Gastroesophageal sphincter (tissue), 3 donors: ENCODE measurements around the gene MPI.

ENCODE experiments used
- POLR2A ChIP-seq, 2 donors: fragments of 450-650 bp; IDR thresholded peaks; one replicate each; pipeline ENCODE4 v1.6.1; 2017; ENCODE audit warnings: antibody characterized with exemption in 2 of 2, mild to moderate bottlenecking in 2 of 2, moderate library complexity in 1 of 2
- POLR2AphosphoS5 ChIP-seq: sonication (generic); formaldehyde crosslinking; IDR thresholded peaks from one replicate; pipeline ENCODE4 v1.6.1; 2017; ENCODE audit warnings: antibody characterized with exemption
- TF ChIP-seq, protein P1 (sequence below), 4 experiments: fragments of 200-600 bp in 2 of 4; fragments of 450-650 bp in 2 of 4; sonication (generic) in 1 of 4; IDR thresholded peaks; one replicate each; pipeline ENCODE4 v1.5.1; 2017 to 2019; ENCODE audit warnings: antibody characterized with exemption in 4 of 4, mild to moderate bottlenecking in 2 of 4, moderate library complexity in 2 of 4

DNA sequence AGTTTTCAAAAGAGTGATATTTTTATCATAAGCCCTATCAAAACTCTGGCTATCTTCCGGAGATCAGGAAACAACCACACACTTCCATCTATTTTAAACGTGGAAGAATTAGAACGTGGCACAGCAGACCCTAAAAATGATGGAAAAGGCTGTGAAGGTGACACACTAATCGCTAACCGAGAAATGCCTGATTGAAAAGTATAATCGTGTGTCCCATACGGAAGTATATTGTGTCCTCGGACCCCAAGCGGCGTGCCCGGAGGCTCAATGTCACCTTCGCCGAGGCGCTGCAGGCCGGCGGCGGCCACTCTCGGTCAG is 47.4 kb downstream of the MPI start:
- TF ChIP-seq POLR2A (IDR thresholded peaks at IDR 0.05) (no peak), POLR2AphosphoS5 (no peak)
- TF ChIP-seq, protein P1, sequence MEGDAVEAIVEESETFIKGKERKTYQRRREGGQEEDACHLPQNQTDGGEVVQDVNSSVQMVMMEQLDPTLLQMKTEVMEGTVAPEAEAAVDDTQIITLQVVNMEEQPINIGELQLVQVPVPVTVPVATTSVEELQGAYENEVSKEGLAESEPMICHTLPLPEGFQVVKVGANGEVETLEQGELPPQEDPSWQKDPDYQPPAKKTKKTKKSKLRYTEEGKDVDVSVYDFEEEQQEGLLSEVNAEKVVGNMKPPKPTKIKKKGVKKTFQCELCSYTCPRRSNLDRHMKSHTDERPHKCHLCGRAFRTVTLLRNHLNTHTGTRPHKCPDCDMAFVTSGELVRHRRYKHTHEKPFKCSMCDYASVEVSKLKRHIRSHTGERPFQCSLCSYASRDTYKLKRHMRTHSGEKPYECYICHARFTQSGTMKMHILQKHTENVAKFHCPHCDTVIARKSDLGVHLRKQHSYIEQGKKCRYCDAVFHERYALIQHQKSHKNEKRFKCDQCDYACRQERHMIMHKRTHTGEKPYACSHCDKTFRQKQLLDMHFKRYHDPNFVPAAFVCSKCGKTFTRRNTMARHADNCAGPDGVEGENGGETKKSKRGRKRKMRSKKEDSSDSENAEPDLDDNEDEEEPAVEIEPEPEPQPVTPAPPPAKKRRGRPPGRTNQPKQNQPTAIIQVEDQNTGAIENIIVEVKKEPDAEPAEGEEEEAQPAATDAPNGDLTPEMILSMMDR (IDR thresholded peaks at IDR 0.05) = no peak
